IPS DF 6.9 (cell line): ENCODE results near the gene TSPAN32.
"Not testable (repeated sequence)": the region's sequence is repeated elsewhere in the genome, so short reads cannot be mapped to it uniquely, and the experiment has no call there.

Source experiments
- DNase-seq: peaks from one replicate; pipeline ENCODE4 v3.0.0-alpha.2; 2013; ENCODE audit warnings: low read depth, low spot score
- H3K27ac ChIP-seq: one replicate; pipeline ENCODE4 v1.5.1; 2013; ENCODE audit warnings: low read length, control low read depth
- H3K27me3 ChIP-seq: 2 replicates; pipeline ENCODE4 v1.6.1; 2013; ENCODE audit warnings: mild to moderate bottlenecking, low read length; ENCODE audit not compliant: control insufficient read depth, insufficient read depth
- H3K36me3 ChIP-seq: 2 replicates; pipeline ENCODE4 v1.6.1; 2013; ENCODE audit warnings: low read length; ENCODE audit not compliant: control insufficient read depth, insufficient read depth
- H3K4me1 ChIP-seq: 2 replicates; pipeline ENCODE4 v1.6.1; 2013; ENCODE audit warnings: low read length; ENCODE audit not compliant: control insufficient read depth, insufficient read depth
- H3K4me3 ChIP-seq: 2 replicates; pipeline ENCODE4 v1.5.1; 2013; ENCODE audit warnings: mild to moderate bottlenecking, low read length
- H3K9me3 ChIP-seq: 2 replicates; pipeline ENCODE4 v1.6.1; 2013; ENCODE audit warnings: low read length, inconsistent platforms; ENCODE audit not compliant: control insufficient read depth, insufficient read depth
- whole genome bisulfite sequencing: extraction: QIAGEN DNeasy Blood & Tissue Kit; methylation state at CpG from one replicate; pipeline ENCODE4 v1.1.7; 2013; ENCODE audit warnings: mixed read lengths, missing lambda C conversion rate; ENCODE audit not compliant: insufficient read length, insufficient coverage; 5-methylcytosine and 5-hydroxymethylcytosine counted together

Gene TSPAN32

GRCh38 chr11:2331404-2331803 is 29.6 kb downstream of the TSPAN32 start:
- H3K27ac ChIP-seq, result no peak overlapping the region
- no peak for DNase-seq
- no peaks in the 10 kb centered on the region; the same call in 1 of the 2 replicates for H3K9me3 ChIP-seq
- no peak overlapping the region for H3K4me3 ChIP-seq
- H3K27me3 ChIP-seq, result 0 out of 2 replicates have a peak, but pooled peaks cover 1% of the 10 kb centered on the region
- no peaks in the 10 kb centered on the region for H3K36me3 ChIP-seq
- WGBS, result no CpG with 5 or more reads among the region's 5 CpGs
- no peaks in the 10 kb centered on the region for H3K4me1 ChIP-seq

GRCh38 chr11:2332569-2332968 is 30.8 kb downstream of the TSPAN32 start:
- H3K4me3 ChIP-seq, H3K27me3 ChIP-seq: not testable (repeated sequence)
- WGBS, result no CpG with 5 or more reads among the region's 29 CpGs

GRCh38 chr11:2333486-2334205 is 31.8 kb downstream of the TSPAN32 start:
- DNase-seq, H3K4me1 ChIP-seq, H3K9me3 ChIP-seq, H3K36me3 ChIP-seq, H3K4me3 ChIP-seq, H3K27me3 ChIP-seq, H3K27ac ChIP-seq: not testable (repeated sequence)
- WGBS, result no CpG with 5 or more reads among the region's 4 CpGs

More at GRCh38 chr11:2332569-2332968, 30.8 kb downstream of the TSPAN32 start:
- H3K27ac ChIP-seq, DNase-seq, H3K9me3 ChIP-seq, H3K4me1 ChIP-seq, H3K36me3 ChIP-seq: not testable (repeated sequence)

- H3K9me3 ChIP-seq, H3K36me3 ChIP-seq, H3K4me3 ChIP-seq, H3K27ac ChIP-seq, H3K27me3 ChIP-seq, DNase-seq, H3K4me1 ChIP-seq: not testable (repeated sequence)
- no CpG with 5 or more reads among the region's 18 CpGs for WGBS
Measured at GRCh38 chr11:2335286-2335685, 33.5 kb downstream of the TSPAN32 start.

GRCh38 chr11:2338760-2339159 is 36.9 kb downstream of the TSPAN32 start:
- not testable (repeated sequence) for H3K36me3 ChIP-seq, H3K4me3 ChIP-seq, DNase-seq

GRCh38 chr11:2342557-2342956 is 40.7 kb downstream of the TSPAN32 start:
- Histone ChIP-seq H3K4me3 (no peak overlapping the region), H3K9me3 (no peaks in the 10 kb centered on the region), H3K27me3 (no peaks in the 10 kb centered on the region), H3K36me3 (no peaks in the 10 kb centered on the region), H3K4me1 (no peaks in the 10 kb centered on the region), H3K27ac (no peak overlapping the region)
- DNase-seq, result no peak
- no CpG with 5 or more reads among the region's 3 CpGs for WGBS

More at GRCh38 chr11:2338760-2339159, 36.9 kb downstream of the TSPAN32 start:
- not testable (repeated sequence) for H3K27ac ChIP-seq, H3K4me1 ChIP-seq, H3K9me3 ChIP-seq, H3K27me3 ChIP-seq
- no CpG with 5 or more reads among the region's 8 CpGs for WGBS

- Histone ChIP-seq H3K4me3 (no peak overlapping the region), H3K4me1 (no peaks in the 10 kb centered on the region), H3K27ac (no peak overlapping the region), H3K27me3 (no peaks in the 10 kb centered on the region), H3K36me3 (no peaks in the 10 kb centered on the region), H3K9me3 (no peaks in the 10 kb centered on the region)
- no CpG with 5 or more reads among the region's 5 CpGs for WGBS
- DNase-seq, result no peak
Measured at GRCh38 chr11:2342981-2343380, 41.2 kb downstream of the TSPAN32 start.

- no peaks in the 10 kb centered on the region for H3K4me1 ChIP-seq
- no peaks in the 10 kb centered on the region for H3K9me3 ChIP-seq
- H3K27me3 ChIP-seq, result no peaks in the 10 kb centered on the region
- H3K36me3 ChIP-seq, result no peaks in the 10 kb centered on the region
- H3K4me3 ChIP-seq, result no peak overlapping the region
- no peak for DNase-seq
- H3K27ac ChIP-seq, result no peak overlapping the region
- whole genome bisulfite sequencing, result no CpG with 5 or more reads among the region's 4 CpGs
Measured at GRCh38 chr11:2343502-2343901, 41.7 kb downstream of the TSPAN32 start.

GRCh38 chr11:2345050-2345449 is 43.2 kb downstream of the TSPAN32 start:
- no CpG with 5 or more reads among the region's 2 CpGs for WGBS
- H3K36me3 ChIP-seq, result no peaks in the 10 kb centered on the region
- H3K4me3 ChIP-seq, result no peak overlapping the region
- H3K9me3 ChIP-seq, result peaks cover 3% of the 10 kb centered on the region; the same call in 1 of the 2 replicates
- H3K4me1 ChIP-seq, result no peaks in the 10 kb centered on the region
- no peak for DNase-seq
- H3K27ac ChIP-seq, result no peak overlapping the region
- H3K27me3 ChIP-seq, result no peaks in the 10 kb centered on the region

GRCh38 chr11:2346014-2346413 is 44.2 kb downstream of the TSPAN32 start:
- H3K4me3 ChIP-seq, result no peak overlapping the region
- no peaks in the 10 kb centered on the region for H3K4me1 ChIP-seq
- no peaks in the 10 kb centered on the region for H3K27me3 ChIP-seq
- no peak for DNase-seq
- no peak overlapping the region for H3K27ac ChIP-seq
- H3K36me3 ChIP-seq, result no peaks in the 10 kb centered on the region
- peaks cover 3% of the 10 kb centered on the region; the same call in 1 of the 2 replicates for H3K9me3 ChIP-seq
- no CpG with 5 or more reads among the region's 4 CpGs for WGBS
